HG03521 (cell line): ENCODE data around the gene BMAL1.
A peak's percentile ranks its signal among the peaks of the same experiment; 100 is the strongest.

Source experiments
- ATAC-seq: cut with Tn5 transposase; IDR thresholded peaks from one replicate; pipeline ENCODE4 v1.9.1; 2021; ENCODE audit warnings: mild to moderate bottlenecking, moderate library complexity; ENCODE audit not compliant: unreplicated experiment

The BMAL1 gene

GRCh38 chr11:13338427-13339069 lies 61.0 kb downstream of the BMAL1 start:
- ATAC-seq, result no peak

- ATAC-seq, result no peak
These were observed 61.9 kb downstream of the BMAL1 start for GRCh38 chr11:13339195-13340153.

GRCh38 chr11:13341026-13341425 lies 63.4 kb downstream of the BMAL1 start:
- no peak for ATAC-seq

- no peak for ATAC-seq
These were observed 65.5 kb downstream of the BMAL1 start for GRCh38 chr11:13343067-13343466.

- peak; percentile 58 for ATAC-seq
These were observed 66.5 kb downstream of the BMAL1 start for GRCh38 chr11:13343931-13344717.

GRCh38 chr11:13344818-13345217 lies 67.2 kb downstream of the BMAL1 start:
- ATAC-seq, result no peak

GRCh38 chr11:13346470-13346869 lies 68.9 kb downstream of the BMAL1 start:
- ATAC-seq, result no peak

- ATAC-seq, result no peak
These were observed 70.3 kb downstream of the BMAL1 start for GRCh38 chr11:13347901-13348300.

GRCh38 chr11:13348305-13348704 lies 70.7 kb downstream of the BMAL1 start:
- no peak for ATAC-seq

GRCh38 chr11:13349046-13349445 lies 71.5 kb downstream of the BMAL1 start:
- no peak for ATAC-seq

GRCh38 chr11:13349581-13349980 lies 72.0 kb downstream of the BMAL1 start:
- no peak for ATAC-seq

GRCh38 chr11:13352711-13353110 lies 75.1 kb downstream of the BMAL1 start:
- ATAC-seq, result no peak

GRCh38 chr11:13354335-13354734 lies 76.7 kb downstream of the BMAL1 start:
- no peak for ATAC-seq

- no peak for ATAC-seq
These were observed 77.6 kb downstream of the BMAL1 start for GRCh38 chr11:13355191-13355590.

- ATAC-seq, result no peak
These were observed 79.6 kb downstream of the BMAL1 start for GRCh38 chr11:13357232-13357631.

- no peak for ATAC-seq
These were observed 81.1 kb downstream of the BMAL1 start for GRCh38 chr11:13358596-13359270.

- no peak for ATAC-seq
These were observed 85.1 kb downstream of the BMAL1 start for GRCh38 chr11:13362596-13363109.

- ATAC-seq, result no peak
These were observed 86.8 kb downstream of the BMAL1 start for GRCh38 chr11:13364388-13364787.

- ATAC-seq, result no peak
These were observed 88.9 kb downstream of the BMAL1 start for GRCh38 chr11:13366266-13367026.

- no peak for ATAC-seq
These were observed 89.5 kb downstream of the BMAL1 start for GRCh38 chr11:13367115-13367514.
